ENCODE measurements around the gene MLIP.

DNA sequence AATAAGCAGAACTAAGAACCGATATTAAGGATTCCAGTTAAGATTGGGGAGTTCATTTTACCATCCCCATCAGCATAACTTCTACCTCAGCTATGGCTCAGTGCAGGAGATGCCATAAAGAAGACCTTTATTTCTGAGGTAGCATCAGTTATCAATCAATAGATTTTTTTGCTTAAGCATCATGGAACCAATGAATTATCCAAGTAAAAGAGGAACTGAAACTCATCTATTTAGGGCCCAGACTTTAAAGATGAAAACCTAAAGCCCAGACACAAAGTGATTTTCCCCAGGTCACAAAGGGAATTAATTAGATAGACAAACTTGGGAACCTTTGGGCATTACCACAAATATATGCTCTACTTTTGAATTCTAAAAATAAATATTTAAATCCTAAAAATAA lies 137.8 kb downstream of the MLIP start:
- TF ChIP-seq ZNF384 (IDR thresholded peaks at IDR 0.05) (no peak), BHLHE40 (IDR thresholded peaks at IDR 0.05; ENCODE audit: borderline replicate concordance) (no peak), FOXK2 (IDR thresholded peaks at IDR 0.05) (no peak), TARDBP (IDR thresholded peaks at IDR 0.05) (no peak), FOXM1 (IDR thresholded peaks at IDR 0.05; ENCODE audit: borderline replicate concordance) (no peak), ARNT (IDR thresholded peaks at IDR 0.05) (no peak)
- TF ChIP-seq, protein P1, sequence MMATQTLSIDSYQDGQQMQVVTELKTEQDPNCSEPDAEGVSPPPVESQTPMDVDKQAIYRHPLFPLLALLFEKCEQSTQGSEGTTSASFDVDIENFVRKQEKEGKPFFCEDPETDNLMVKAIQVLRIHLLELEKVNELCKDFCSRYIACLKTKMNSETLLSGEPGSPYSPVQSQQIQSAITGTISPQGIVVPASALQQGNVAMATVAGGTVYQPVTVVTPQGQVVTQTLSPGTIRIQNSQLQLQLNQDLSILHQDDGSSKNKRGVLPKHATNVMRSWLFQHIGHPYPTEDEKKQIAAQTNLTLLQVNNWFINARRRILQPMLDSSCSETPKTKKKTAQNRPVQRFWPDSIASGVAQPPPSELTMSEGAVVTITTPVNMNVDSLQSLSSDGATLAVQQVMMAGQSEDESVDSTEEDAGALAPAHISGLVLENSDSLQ (IDR thresholded peaks at IDR 0.05), result no peak
